Measurements from ENCODE around the gene CNNM3. TPM values are rescaled to one million over a fixed set of nuclear protein-coding genes. Genes with fewer than 3 reads are reported as not detected.

Gene CNNM3
- total RNA-seq, 1 donor from 2014 or later: 16.5 TPM

GRCh38 chr2:96775160-96775559 is 40.9 kb upstream of the CNNM3 start:
- H3K27ac ChIP-seq: no peak overlapping the region
- H3K4me3 ChIP-seq: no peak overlapping the region
- TF ChIP-seq POLR2AphosphoS5 (IDR thresholded peaks at IDR 0.05; ENCODE audit: insufficient read depth in 1 of 2, low read depth in 1 of 2): no peak
- TF ChIP-seq POLR2A (IDR thresholded peaks at IDR 0.05): no peak
- no peak for TF ChIP-seq CTCF (IDR thresholded peaks at IDR 0.05)
- H3K27me3 ChIP-seq: no peaks in the 10 kb centered on the region
- no peaks in the 10 kb centered on the region for H3K9me3 ChIP-seq
- no peak for DNase-seq (ENCODE audit: extremely low spot score in 2 of 2)
- intact Hi-C loops (cut with DNase I): no loop called here
- H3K4me1 ChIP-seq: peaks cover 40% of the 10 kb centered on the region
- no peaks in the 10 kb centered on the region for H3K36me3 ChIP-seq

- intact Hi-C loops (cut with DNase I): no loop called here
- DNase-seq (ENCODE audit: extremely low spot score in 2 of 2): no peak
- Histone ChIP-seq H3K27ac (no peak overlapping the region), H3K9me3 (no peaks in the 10 kb centered on the region), H3K36me3 (no peaks in the 10 kb centered on the region), H3K4me3 (no peak overlapping the region), H3K27me3 (no peaks in the 10 kb centered on the region), H3K4me1 (peaks cover 24% of the 10 kb centered on the region)
- no peak for TF ChIP-seq POLR2A (IDR thresholded peaks at IDR 0.05)
- no peak for TF ChIP-seq POLR2AphosphoS5 (IDR thresholded peaks at IDR 0.05; ENCODE audit: insufficient read depth in 1 of 2, low read depth in 1 of 2)
- no peak for TF ChIP-seq CTCF (IDR thresholded peaks at IDR 0.05)
These were observed 32.7 kb upstream of the CNNM3 start for GRCh38 chr2:96783388-96783787.

GRCh38 chr2:96787411-96787810 is 28.7 kb upstream of the CNNM3 start:
- Histone ChIP-seq H3K27me3 (no peaks in the 10 kb centered on the region), H3K9me3 (no peaks in the 10 kb centered on the region), H3K4me1 (peaks cover 33% of the 10 kb centered on the region), H3K36me3 (no peaks in the 10 kb centered on the region), H3K27ac (peak overlapping the region; percentile 68), H3K4me3 (no peak overlapping the region)
- TF ChIP-seq POLR2A (IDR thresholded peaks at IDR 0.05) (no peak), CTCF (IDR thresholded peaks at IDR 0.05) (no peak), POLR2AphosphoS5 (IDR thresholded peaks at IDR 0.05; ENCODE audit: insufficient read depth in 1 of 2, low read depth in 1 of 2) (no peak)
- intact Hi-C loops (cut with DNase I): no loop called here
- no peak for DNase-seq (ENCODE audit: extremely low spot score in 2 of 2)

GRCh38 chr2:96788442-96789244 is 27.4 kb upstream of the CNNM3 start:
- TF ChIP-seq POLR2AphosphoS5 (IDR thresholded peaks at IDR 0.05; ENCODE audit: insufficient read depth in 1 of 2, low read depth in 1 of 2): no peak
- TF ChIP-seq CTCF (IDR thresholded peaks at IDR 0.05): no peak
- TF ChIP-seq POLR2A (IDR thresholded peaks at IDR 0.05): no peak
- no peak overlapping the region for H3K4me3 ChIP-seq
- H3K27me3 ChIP-seq: no peaks in the 10 kb centered on the region
- DNase-seq (ENCODE audit: extremely low spot score in 2 of 2): no peak
- intact Hi-C loops (cut with DNase I): no loop called here
- no peaks in the 10 kb centered on the region for H3K36me3 ChIP-seq
- peaks cover 33% of the 10 kb centered on the region for H3K4me1 ChIP-seq
- H3K27ac ChIP-seq: peak overlapping the region; percentile 68
- H3K9me3 ChIP-seq: no peaks in the 10 kb centered on the region

- intact Hi-C loops (cut with DNase I): no loop called here
- Histone ChIP-seq H3K4me3 (no peak overlapping the region), H3K27ac (no peak overlapping the region), H3K36me3 (no peaks in the 10 kb centered on the region), H3K4me1 (peaks cover 33% of the 10 kb centered on the region), H3K9me3 (no peaks in the 10 kb centered on the region), H3K27me3 (no peaks in the 10 kb centered on the region)
- TF ChIP-seq CTCF (IDR thresholded peaks at IDR 0.05) (no peak), POLR2AphosphoS5 (IDR thresholded peaks at IDR 0.05; ENCODE audit: insufficient read depth in 1 of 2, low read depth in 1 of 2) (no peak), POLR2A (IDR thresholded peaks at IDR 0.05) (no peak)
- no peak for DNase-seq (ENCODE audit: extremely low spot score in 2 of 2)
These were observed 26.8 kb upstream of the CNNM3 start for GRCh38 chr2:96789245-96789617.
